Fibroblast of skin of back (primary cell): Measurements from ENCODE around the gene SGTA.

Experiments
- DNase-seq: peaks from one replicate; pipeline ENCODE4 v3.0.0-alpha.2; 2013

The SGTA gene

GRCh38 chr19:2768365-2769132, 14.5 kb downstream of the SGTA start:
- no peak for DNase-seq

GRCh38 chr19:2767688-2768087, 15.4 kb downstream of the SGTA start:
- DNase-seq: no peak

DNA sequence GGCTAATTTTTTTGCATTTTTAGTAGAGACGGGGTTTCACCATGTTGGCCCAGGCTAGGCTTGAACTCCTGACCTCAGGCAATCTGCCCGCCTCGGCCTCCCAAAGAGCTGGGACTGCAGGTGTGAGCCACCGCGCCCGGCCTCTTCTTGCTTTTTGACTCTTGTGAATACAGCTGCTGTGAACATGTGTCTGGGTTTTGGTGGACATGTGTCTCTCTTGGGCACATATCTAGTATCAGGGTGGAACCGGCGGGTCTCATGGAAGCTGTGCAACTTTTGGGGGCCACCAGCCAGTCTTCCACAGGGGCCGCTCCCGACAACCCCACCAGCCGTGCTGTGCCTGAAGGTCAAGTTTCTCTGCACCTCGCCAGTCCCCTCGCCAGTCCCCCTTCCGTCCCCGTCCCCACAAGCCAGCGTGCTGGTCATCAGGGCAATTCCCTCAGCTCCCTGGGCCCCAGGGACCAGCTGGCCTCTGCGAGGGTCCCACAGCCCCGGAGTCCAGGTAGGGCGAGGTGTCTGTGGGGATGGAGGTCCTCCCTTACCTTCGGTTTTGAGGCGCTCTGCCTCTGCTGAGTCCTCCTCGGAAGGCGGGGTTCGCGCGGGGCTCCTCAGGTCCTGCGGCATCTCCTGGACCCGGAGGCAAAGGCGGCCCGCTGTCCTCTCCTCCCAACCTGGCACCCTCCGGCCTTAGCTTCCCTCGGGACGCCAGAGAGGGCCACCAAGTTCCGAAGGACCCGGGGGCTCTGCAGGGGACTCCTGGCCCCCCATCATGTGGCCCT, 16.3 kb downstream of the SGTA start:
- no peak for DNase-seq

GRCh38 chr19:2765376-2765775, 17.7 kb downstream of the SGTA start:
- DNase-seq: no peak

DNA sequence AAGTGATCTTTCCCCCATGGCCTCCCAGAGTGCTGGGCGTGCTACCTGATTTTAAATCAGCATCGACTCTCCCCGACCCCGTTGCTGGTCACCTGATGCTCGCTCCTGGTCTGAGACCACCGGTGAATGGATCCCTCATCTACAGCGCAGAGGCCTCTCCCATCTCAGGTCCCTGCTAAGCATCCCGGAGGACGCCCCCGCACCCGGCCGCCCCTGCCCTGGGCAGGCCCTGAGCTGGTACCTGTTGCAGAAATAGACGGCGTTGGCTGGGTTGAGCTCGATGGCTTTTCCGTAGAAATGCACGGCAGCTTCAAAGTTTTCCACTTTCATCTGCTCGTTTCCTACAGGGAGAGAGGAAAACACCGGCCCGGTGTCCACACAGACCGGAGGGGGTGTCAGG, 18.1 kb downstream of the SGTA start:
- DNase-seq: no peak

DNA sequence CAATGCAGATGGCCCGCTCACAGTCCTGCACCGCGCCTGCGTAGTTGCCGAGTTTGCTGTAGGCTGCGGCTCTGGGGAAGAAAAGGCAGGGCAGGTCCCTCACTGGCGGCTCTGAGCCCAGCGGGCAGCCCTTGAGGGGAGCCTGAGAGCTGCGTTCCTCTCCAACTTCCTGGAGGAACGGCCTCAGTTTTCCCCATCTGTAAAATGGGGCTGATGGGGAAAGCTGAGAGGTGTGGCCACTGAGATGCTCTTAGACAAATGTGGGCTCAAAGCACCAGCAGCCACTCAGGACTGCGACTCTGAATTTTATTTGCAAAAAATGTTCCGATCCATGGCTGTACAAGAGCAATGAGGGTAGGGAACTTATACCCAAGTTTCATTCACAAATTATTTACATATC, 19.4 kb downstream of the SGTA start:
- DNase-seq: no peak

GRCh38 chr19:2762783-2763496, 20.1 kb downstream of the SGTA start:
- no peak for DNase-seq

GRCh38 chr19:2761876-2762782, 20.9 kb downstream of the SGTA start:
- no peak for DNase-seq

DNA sequence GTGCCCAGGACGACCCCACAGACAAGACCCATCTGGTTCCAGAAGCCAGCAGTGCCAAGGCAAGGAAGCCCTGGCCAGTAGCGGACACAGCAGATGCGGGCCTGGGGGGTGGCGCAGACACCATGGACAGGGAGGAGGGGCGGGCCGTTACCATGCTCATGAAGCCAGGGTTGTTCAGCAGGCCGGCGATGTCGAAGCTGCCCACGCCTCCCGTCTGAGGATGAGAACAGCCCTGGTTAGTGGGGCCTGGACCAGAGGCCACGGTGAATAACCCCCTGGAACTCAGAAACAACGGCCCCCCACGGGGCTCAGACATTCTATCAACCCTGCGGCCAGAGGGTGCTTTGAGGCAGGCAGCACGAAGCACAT, 21.8 kb downstream of the SGTA start:
- no peak for DNase-seq

GRCh38 chr19:2759965-2760364, 23.1 kb downstream of the SGTA start:
- DNase-seq: no peak

- DNase-seq: no peak
Measured at GRCh38 chr19:2759362-2759761, 23.7 kb downstream of the SGTA start.

DNA sequence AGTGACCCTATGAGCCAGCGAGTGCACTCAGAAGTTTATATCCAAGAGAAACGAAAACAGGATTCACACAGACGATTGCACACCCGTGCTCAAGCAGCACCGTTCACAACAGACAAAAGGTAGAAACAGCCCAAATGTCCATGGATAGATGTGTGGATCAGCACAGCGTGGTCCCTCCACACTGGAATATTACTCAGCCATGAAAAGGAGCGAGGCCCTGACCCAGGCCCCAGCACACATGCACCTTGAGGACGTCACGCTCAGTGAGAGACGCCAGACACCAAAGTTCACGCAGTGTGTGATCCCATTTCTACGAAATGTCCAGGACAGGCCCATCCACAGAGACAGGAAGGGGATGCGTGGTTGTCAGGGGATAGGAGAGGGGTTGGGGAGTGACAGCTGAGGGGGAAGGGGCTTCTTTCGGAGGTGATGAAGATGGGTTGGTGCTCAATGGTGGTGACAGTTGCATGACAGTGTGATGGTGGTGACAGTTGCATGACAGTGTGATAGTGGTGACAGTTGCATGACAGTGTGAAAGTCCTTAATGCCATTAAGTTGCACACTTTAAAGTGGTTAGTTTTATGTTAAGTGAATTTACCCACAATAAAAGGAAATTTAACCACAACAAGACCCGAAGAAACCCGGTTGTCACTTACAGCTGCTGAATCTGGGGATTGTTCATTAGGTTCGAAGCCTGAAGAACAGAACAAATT, 24.3 kb downstream of the SGTA start:
- no peak for DNase-seq

- no peak for DNase-seq
Measured at GRCh38 chr19:2756921-2757881, 25.9 kb downstream of the SGTA start.

GRCh38 chr19:2756477-2756876, 26.6 kb downstream of the SGTA start:
- DNase-seq: no peak

DNA sequence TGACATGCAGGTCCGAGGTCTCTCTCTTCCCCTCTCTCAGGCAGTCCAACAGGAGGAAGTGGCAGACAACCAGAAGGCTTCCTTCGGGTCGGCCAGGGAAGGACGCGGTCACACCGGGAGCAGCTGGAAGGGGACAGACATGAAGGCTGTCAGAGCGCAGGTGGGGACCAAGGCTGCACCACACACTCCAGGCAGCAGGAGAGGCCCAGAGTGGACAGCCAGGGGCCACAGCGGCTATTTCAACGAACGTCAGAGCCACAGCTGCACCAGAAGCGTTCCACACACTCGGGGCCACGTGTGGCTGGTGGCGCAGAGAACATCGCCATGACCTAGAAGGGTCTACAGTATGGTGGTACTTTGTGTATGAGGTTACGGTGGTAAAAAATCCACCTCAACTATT, 27.3 kb downstream of the SGTA start:
- no peak for DNase-seq

DNA sequence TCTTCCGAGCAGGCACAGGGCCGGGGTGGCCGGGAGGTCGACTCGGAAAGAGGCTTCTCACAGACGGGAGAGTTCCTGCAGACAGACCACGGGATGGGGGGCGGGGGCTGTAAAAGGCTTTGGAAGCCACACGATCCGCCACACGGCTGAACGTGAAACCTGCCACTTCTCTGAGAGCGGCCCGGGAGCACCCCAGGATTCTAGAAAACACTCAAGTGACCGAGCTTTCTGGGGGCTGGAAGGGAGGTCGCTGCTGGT, 27.7 kb downstream of the SGTA start:
- no peak for DNase-seq

DNA sequence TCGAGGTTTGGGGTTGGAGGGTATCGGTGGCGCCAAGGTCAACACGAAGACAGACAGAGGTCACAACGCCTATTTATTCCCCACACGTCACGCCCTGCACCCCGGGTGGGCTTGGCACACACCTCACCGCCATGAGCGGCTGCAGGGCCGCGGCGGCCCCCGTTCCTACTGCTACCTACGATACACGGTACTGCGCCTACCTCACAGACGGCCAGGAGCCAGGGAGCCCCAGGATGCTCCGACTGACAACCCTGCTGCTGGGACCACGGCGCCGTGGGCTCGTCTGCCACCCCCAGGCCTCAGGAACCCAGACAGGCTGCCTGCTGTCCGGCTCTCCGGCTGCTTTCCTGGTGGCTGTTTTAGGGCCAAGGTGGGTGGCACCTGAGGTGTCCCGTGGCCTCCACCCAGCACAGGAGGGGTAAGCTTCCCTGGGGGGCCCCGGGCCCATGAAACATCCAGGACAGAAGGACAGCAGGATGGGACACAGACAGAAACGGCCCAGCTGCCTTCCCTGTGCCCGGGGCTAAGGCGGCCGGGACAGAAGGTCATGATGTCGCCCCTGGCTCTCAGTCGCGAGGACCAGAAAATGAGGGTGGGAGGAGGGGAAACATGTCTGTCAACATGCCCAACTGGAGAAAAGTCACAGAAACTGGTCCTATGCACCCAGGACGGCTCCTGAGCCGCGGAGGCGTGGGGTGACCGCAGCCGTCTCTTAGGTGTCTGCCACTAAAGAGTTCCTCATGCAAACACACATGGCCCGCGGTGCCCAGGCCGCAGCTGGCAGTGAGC, 28.2 kb downstream of the SGTA start:
- DNase-seq: no peak

DNA sequence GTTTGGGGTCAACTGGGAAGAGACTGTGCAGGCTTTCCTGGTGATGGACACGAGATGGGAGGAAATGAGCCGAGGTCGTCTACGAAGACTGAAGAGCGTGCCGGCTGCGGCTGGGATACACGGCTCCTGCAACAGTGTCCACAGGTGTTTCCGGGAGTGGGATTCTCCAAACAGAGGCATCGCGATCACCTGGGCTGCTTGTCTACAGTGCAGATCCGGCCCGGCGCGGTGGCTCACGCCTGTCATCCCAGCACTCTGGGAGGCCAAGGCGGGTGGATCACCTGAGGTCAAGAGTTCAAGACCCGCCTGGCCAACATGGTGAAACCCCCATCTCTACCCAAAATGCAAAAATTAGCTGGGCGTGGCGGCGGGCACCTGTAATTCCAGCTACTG, 31.6 kb downstream of the SGTA start:
- no peak for DNase-seq

DNA sequence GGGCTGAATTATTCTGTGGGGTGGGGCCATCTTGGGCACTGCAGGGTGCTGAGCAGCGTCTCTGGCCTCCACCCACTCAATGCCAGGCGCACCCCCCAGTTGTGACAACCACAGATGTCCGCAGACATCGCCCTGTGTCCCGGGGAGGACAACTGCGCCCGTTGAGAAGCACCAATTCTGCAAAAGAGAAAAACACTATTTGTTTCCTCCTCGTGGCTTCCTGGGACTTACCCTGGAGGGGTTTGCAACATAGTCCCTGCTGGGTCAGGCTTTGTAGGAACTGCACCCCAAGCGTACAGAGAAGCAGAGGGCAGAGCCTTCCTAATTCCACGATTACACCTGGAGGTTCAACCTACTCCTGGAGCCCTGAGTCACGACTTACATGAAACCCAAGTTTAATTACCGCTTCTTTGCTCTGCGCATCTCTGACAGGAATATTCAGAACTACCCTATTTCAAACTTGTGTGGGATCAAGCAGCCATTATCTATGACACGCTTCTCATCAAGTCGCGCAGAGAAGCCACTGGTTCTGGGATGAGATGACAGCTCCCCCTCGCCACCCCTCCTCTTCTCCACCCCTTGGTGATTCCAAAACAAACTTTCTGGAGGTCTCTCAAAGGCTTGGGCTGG, 32.1 kb downstream of the SGTA start:
- no peak for DNase-seq

DNA sequence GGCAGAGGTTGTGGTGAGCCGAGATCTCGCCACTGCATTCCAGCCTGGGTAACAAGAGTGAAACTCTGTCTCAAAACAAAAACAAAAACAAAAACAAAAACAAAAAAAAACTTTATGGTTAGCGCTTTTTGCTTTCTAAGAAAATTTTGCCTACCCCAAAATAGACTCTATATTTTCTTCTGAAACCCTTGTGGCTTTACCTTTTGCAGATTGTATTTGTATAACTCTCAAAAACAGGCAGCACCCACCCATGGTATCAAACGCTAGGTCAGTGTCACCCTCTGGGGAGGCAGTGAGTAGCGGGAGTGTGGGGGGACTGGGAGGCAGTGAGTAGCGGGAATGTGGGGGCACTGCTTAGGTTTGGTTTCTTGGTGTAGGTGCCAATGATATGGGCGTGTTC, 35.7 kb downstream of the SGTA start:
- no peak for DNase-seq
